IMR-90 (cell line): ENCODE data around the gene PLEKHG7. TPM values are rescaled to one million over a fixed set of nuclear protein-coding genes. Genes with fewer than 3 reads are reported as not detected.

Source experiments
- ATAC-seq: fragments of 200-7000 bp; cut with Tn5 transposase; 2 replicates; pipeline ENCODE4 v1.9.1; 2020; ENCODE audit warnings: low read depth, mild to moderate bottlenecking, moderate library complexity
- BruUV-seq: library from RNA; stranded (reverse); fragments of 400-500 nt; replicated peaks from 2 replicates; lab custom pipeline; 2021; lab: Mats Ljungman, UMichigan
- CTCF ChIA-PET: fragments of 300-600 bp; formaldehyde crosslinking; extraction: SDS; loops from one replicate; lab custom pipeline; 2021; ENCODE audit warnings: antibody characterized with exemption; lab: Yijun Ruan, JAX
- POLR2A ChIA-PET: fragments of 300-600 bp; sonication (Branson Sonifier 250); formaldehyde crosslinking; loops from one replicate; lab custom pipeline; 2022; ENCODE audit warnings: antibody characterized with exemption; ENCODE audit not compliant: unreplicated experiment; lab: Charles Lee
- DNase-seq: peaks from one replicate; pipeline ENCODE4 v3.0.0; 2013
- H2AFZ ChIP-seq: replicated peaks from 2 replicates; pipeline ENCODE3; 2013; ENCODE audit warnings: low read length, mild to moderate bottlenecking; ENCODE audit not compliant: poor library complexity
- H2AK5ac ChIP-seq: 2 replicates; pipeline ENCODE4 v1.6.1; 2013; ENCODE audit warnings: low read depth, low read length, inconsistent platforms
- H2AK9ac ChIP-seq: replicated peaks from 2 replicates; pipeline ENCODE3; 2013; ENCODE audit warnings: mild to moderate bottlenecking, low read depth, low read length, moderate library complexity; ENCODE audit not compliant: poor library complexity
- H2BK120ac ChIP-seq: 2 replicates; pipeline ENCODE4 v1.6.1; 2013; ENCODE audit warnings: low read depth, low read length, inconsistent platforms
- H2BK15ac ChIP-seq: 3 replicates; pipeline ENCODE4 v1.6.1; 2013; ENCODE audit warnings: low read depth, low read length, inconsistent platforms
- H2BK20ac ChIP-seq: 2 replicates; pipeline ENCODE4 v1.6.1; 2013; ENCODE audit warnings: low read depth, mild to moderate bottlenecking, inconsistent platforms, low read length, moderate library complexity
- H2BK5ac ChIP-seq: 2 replicates; pipeline ENCODE4 v1.6.1; 2013; ENCODE audit warnings: mild to moderate bottlenecking, low read depth, low read length, inconsistent platforms; ENCODE audit not compliant: poor library complexity, severe bottlenecking
- H3K14ac ChIP-seq: replicated peaks from 2 replicates; pipeline ENCODE4 v1.6.1; 2013; ENCODE audit warnings: low read depth, low read length, inconsistent platforms
- H3K18ac ChIP-seq: 2 replicates; pipeline ENCODE4 v1.6.1; 2013; ENCODE audit warnings: low read depth, low read length, control low read depth
- H3K23ac ChIP-seq: 2 replicates; pipeline ENCODE4 v1.6.1; 2013; ENCODE audit warnings: low read depth, low read length, inconsistent platforms
- H3K27ac ChIP-seq: 2 replicates; pipeline ENCODE4 v1.5.1; 2013; ENCODE audit warnings: mild to moderate bottlenecking, control low read depth, low read length; ENCODE audit not compliant: insufficient read depth
- H3K27me3 ChIP-seq: 2 replicates; pipeline ENCODE4 v1.6.1; 2013; ENCODE audit warnings: low read length; ENCODE audit not compliant: control insufficient read depth, insufficient read depth
- H3K36me3 ChIP-seq: 2 replicates; pipeline ENCODE4 v1.6.1; 2013; ENCODE audit warnings: low read length, mixed read lengths; ENCODE audit not compliant: control insufficient read depth, insufficient read depth
- H3K4ac ChIP-seq: 2 replicates; pipeline ENCODE4 v1.6.1; 2013; ENCODE audit warnings: low read depth, low read length, inconsistent platforms
- H3K4me1 ChIP-seq: 2 replicates; pipeline ENCODE4 v1.6.1; 2013; ENCODE audit warnings: low read length, mixed read lengths; ENCODE audit not compliant: control insufficient read depth, insufficient read depth
- H3K4me2 ChIP-seq: 2 replicates; pipeline ENCODE4 v1.6.1; 2013; ENCODE audit warnings: low read depth, mild to moderate bottlenecking, control low read depth, low read length, moderate library complexity
- H3K4me3 ChIP-seq: 2 replicates; pipeline ENCODE4 v1.5.1; 2013; ENCODE audit warnings: low read depth, mild to moderate bottlenecking, control low read depth, low read length, moderate library complexity; ENCODE audit not compliant: insufficient read depth
- H3K56ac ChIP-seq: 2 replicates; pipeline ENCODE4 v1.6.1; 2013; ENCODE audit warnings: low read length, inconsistent platforms; ENCODE audit not compliant: insufficient read depth; ENCODE audit errors: extremely low read depth
- H3K79me1 ChIP-seq, 2 experiments: 2 replicates each; pipeline ENCODE4 v1.6.1; 2013; ENCODE audit warnings: low read length in 2 of 2, inconsistent platforms in 1 of 2, low read depth in 1 of 2
- H3K9ac ChIP-seq: 2 replicates; pipeline ENCODE4 v1.6.1; 2013; ENCODE audit warnings: low read depth, low read length, control low read depth
- H3K9me1 ChIP-seq: 2 replicates; pipeline ENCODE4 v1.6.1; 2013; ENCODE audit warnings: low read length, inconsistent platforms; ENCODE audit not compliant: insufficient read depth
- H3K9me3 ChIP-seq: 2 replicates; pipeline ENCODE4 v1.6.1; 2013; ENCODE audit warnings: low read length; ENCODE audit not compliant: control insufficient read depth, insufficient read depth
- H4K20me1 ChIP-seq: 2 replicates; pipeline ENCODE4 v1.6.1; 2013; ENCODE audit warnings: low read length, inconsistent platforms; ENCODE audit not compliant: insufficient read depth
- H4K5ac ChIP-seq: 2 replicates; pipeline ENCODE4 v1.6.1; 2013; ENCODE audit warnings: mild to moderate bottlenecking, low read depth, low read length, control low read depth
- H4K8ac ChIP-seq, 2 experiments: 2 replicates each; pipeline ENCODE4 v1.6.1; 2013; ENCODE audit warnings: low read depth in 2 of 2, low read length in 2 of 2, control low read depth in 1 of 2, inconsistent platforms in 1 of 2
- H4K91ac ChIP-seq: 2 replicates; pipeline ENCODE4 v1.6.1; 2013; ENCODE audit warnings: low read depth, low read length, inconsistent platforms; ENCODE audit not compliant: insufficient read depth
- BHLHE40 ChIP-seq: fragments of 150-350 bp; IDR thresholded peaks from 2 replicates; pipeline ENCODE4 v1.6.1; 2016; ENCODE audit warnings: mild to moderate bottlenecking, low read depth, low read length
- CEBPB ChIP-seq: IDR thresholded peaks from 2 replicates; pipeline ENCODE4 v1.6.1; 2012; ENCODE audit warnings: low read depth, low read length, improper control_type of control experiment
- CHD1 ChIP-seq: IDR thresholded peaks from 2 replicates; pipeline ENCODE4 v1.6.1; 2012; ENCODE audit warnings: low read depth, low read length, improper control_type of control experiment
- FOS ChIP-seq: fragments of 150-350 bp; IDR thresholded peaks from 2 replicates; pipeline ENCODE4 v1.6.1; 2016; ENCODE audit warnings: low read depth, low read length
- MAFK ChIP-seq: IDR thresholded peaks from 2 replicates; pipeline ENCODE4 v1.6.1; 2012; ENCODE audit warnings: low read depth, low read length, improper control_type of control experiment
- MAZ ChIP-seq: IDR thresholded peaks from 2 replicates; pipeline ENCODE4 v1.6.1; 2012; ENCODE audit warnings: low read depth, mild to moderate bottlenecking, low read length, improper control_type of control experiment, moderate library complexity, borderline replicate concordance
- MXI1 ChIP-seq: IDR thresholded peaks from 2 replicates; pipeline ENCODE4 v1.6.1; 2012; ENCODE audit warnings: low read depth, mild to moderate bottlenecking, low read length, moderate library complexity, borderline replicate concordance
- NFE2L2 ChIP-seq: fragments of 150-350 bp; IDR thresholded peaks from 2 replicates; pipeline ENCODE4 v1.6.1; 2016; ENCODE audit warnings: low read depth, mild to moderate bottlenecking, low read length
- POLR2A ChIP-seq: IDR thresholded peaks from 2 replicates; pipeline ENCODE4 v1.6.1; 2012; ENCODE audit warnings: mild to moderate bottlenecking, low read depth, low read length
- RAD21 ChIP-seq: IDR thresholded peaks from 2 replicates; pipeline ENCODE4 v1.6.1; 2012; ENCODE audit warnings: low read length, improper control_type of control experiment
- RCOR1 ChIP-seq: IDR thresholded peaks from 2 replicates; pipeline ENCODE4 v1.6.1; 2012; ENCODE audit warnings: mild to moderate bottlenecking, low read length, improper control_type of control experiment; ENCODE audit not compliant: insufficient replicate concordance
- RFX5 ChIP-seq: IDR thresholded peaks from 2 replicates; pipeline ENCODE4 v1.8.0; 2012; ENCODE audit warnings: low read depth, mild to moderate bottlenecking, low read length, moderate library complexity
- SMC3 ChIP-seq: fragments of 150-350 bp; IDR thresholded peaks from 2 replicates; pipeline ENCODE4 v1.6.1; 2016; ENCODE audit warnings: low read depth, mild to moderate bottlenecking, antibody characterized with exemption, low read length, moderate library complexity
- WGBS, 2 experiments: methylation state at CpG; one replicate each; pipeline versions ENCODE4 v1.1.5 to v1.1.7; 2013; ENCODE audit warnings: missing lambda C conversion rate in 2 of 2; ENCODE audit not compliant: insufficient read length in 1 of 2; ENCODE audit errors: extremely low coverage in 2 of 2; 5-methylcytosine and 5-hydroxymethylcytosine counted together
- dilution Hi-C: fragments of 300-500 bp; cut with HindIII; formaldehyde crosslinking; loops from one replicate; pipeline ENCODE4 v1.14.3; 2018; ENCODE audit warnings: low sequenced_read_pairs; ENCODE audit not compliant: unreplicated experiment
- in situ Hi-C: fragments of 300-500 bp; cut with MboI; formaldehyde crosslinking; loops from 3 replicates; pipeline ENCODE4 v1.14.3; 2019; ENCODE audit warnings: low sequenced_read_pairs, inconsistent platforms, mixed read lengths
- intact Hi-C: fragments of 100-400 bp; cut with micrococcal nuclease; formaldehyde crosslinking; loops from 2 replicates; pipeline ENCODE4 v1.10.0; 2022
- polyA plus RNA-seq, 3 experiments: library from polyadenylated mRNA; depleted of rRNA; stranded (reverse); fragments of >200 nt; gene quantifications; 2 replicates each; pipeline ENCODE4 v1.2.3, GENCODE V29; 2012; ENCODE audit warnings: low replicate concordance in 1 of 3
- total RNA-seq: library from RNA; depleted of rRNA; stranded (reverse); fragments of >200 nt; gene quantifications from 2 replicates; pipeline ENCODE4 v1.2.3, GENCODE V29; 2012
- TF ChIP-seq, protein P1 (sequence below): fragments of 150-350 bp; IDR thresholded peaks from 2 replicates; pipeline ENCODE4 v1.6.1; 2017; ENCODE audit warnings: mild to moderate bottlenecking, antibody characterized with exemption, low read length, low read depth
- TF ChIP-seq, protein P2 (sequence below): conservative IDR thresholded peaks from 2 replicates; pipeline ENCODE4 v1.5.1; 2012; ENCODE audit warnings: mild to moderate bottlenecking, low read depth, low read length, improper control_type of control experiment

PLEKHG7 gene
- total and polyA plus RNA-seq, 2 of the 4 experiments (the other 2 are of a cell fraction), result not detected

DNA sequence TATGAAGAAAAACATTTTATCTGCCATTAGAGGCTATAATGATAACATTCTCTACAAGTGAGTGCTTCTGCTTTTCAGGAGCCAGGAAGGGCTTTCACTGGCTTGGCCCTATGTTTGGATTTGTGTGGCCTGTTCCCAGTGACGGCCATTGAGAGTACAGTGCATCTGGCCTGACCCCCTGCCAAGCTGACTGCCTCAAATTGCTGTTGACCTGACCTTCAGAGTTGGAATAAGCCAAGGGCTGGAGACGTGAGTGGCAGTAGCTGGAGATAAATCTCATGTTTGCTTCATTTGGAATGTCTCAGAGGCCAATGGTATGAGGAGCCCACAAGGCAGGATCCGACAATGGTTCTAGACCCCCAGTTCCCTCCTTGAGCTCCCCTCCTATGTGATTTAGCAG, 28.3 kb upstream of the PLEKHG7 start:
- TF ChIP-seq, protein P1, sequence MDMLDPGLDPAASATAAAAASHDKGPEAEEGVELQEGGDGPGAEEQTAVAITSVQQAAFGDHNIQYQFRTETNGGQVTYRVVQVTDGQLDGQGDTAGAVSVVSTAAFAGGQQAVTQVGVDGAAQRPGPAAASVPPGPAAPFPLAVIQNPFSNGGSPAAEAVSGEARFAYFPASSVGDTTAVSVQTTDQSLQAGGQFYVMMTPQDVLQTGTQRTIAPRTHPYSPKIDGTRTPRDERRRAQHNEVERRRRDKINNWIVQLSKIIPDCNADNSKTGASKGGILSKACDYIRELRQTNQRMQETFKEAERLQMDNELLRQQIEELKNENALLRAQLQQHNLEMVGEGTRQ, result no peak
- TF ChIP-seq CHD1, result no peak
- TF ChIP-seq FOS, result no peak
- no peak for TF ChIP-seq MAFK
- TF ChIP-seq POLR2A, result no peak
- TF ChIP-seq NFE2L2, result no peak
- no peak for TF ChIP-seq CEBPB
- TF ChIP-seq RAD21, result no peak
- no peak for TF ChIP-seq RFX5
- no peak for TF ChIP-seq MAZ
- no peak for TF ChIP-seq BHLHE40
- TF ChIP-seq, protein P2, sequence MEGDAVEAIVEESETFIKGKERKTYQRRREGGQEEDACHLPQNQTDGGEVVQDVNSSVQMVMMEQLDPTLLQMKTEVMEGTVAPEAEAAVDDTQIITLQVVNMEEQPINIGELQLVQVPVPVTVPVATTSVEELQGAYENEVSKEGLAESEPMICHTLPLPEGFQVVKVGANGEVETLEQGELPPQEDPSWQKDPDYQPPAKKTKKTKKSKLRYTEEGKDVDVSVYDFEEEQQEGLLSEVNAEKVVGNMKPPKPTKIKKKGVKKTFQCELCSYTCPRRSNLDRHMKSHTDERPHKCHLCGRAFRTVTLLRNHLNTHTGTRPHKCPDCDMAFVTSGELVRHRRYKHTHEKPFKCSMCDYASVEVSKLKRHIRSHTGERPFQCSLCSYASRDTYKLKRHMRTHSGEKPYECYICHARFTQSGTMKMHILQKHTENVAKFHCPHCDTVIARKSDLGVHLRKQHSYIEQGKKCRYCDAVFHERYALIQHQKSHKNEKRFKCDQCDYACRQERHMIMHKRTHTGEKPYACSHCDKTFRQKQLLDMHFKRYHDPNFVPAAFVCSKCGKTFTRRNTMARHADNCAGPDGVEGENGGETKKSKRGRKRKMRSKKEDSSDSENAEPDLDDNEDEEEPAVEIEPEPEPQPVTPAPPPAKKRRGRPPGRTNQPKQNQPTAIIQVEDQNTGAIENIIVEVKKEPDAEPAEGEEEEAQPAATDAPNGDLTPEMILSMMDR, result no peak
- no peak for TF ChIP-seq RCOR1
- TF ChIP-seq MXI1, result no peak
- no peak for TF ChIP-seq SMC3
- no peak overlapping the region for H3K23ac ChIP-seq
- no peak overlapping the region for H3K56ac ChIP-seq
- no peaks in the 10 kb centered on the region for H3K36me3 ChIP-seq
- no peak overlapping the region for H3K27ac ChIP-seq
- ChIA-PET POLR2A (no interaction called here), CTCF (no interaction called here)
- no peaks in the 10 kb centered on the region for H3K9me3 ChIP-seq
- H3K9me1 ChIP-seq, result no peaks in the 10 kb centered on the region
- no peak overlapping the region for H2AK5ac ChIP-seq
- in situ Hi-C loops, result no loop called here
- H4K5ac ChIP-seq, result no peak overlapping the region
- H3K18ac ChIP-seq, result no peak overlapping the region
- 40% methylated on average over 2 of the region's 3 CpGs; no CpG with 5 or more reads in 1 of the 2 experiments for WGBS, 2 experiments
- H3K4me3 ChIP-seq, result no peak overlapping the region
- no peaks in the 10 kb centered on the region; the same call in 1 of the 2 replicates for H3K27me3 ChIP-seq
- H2BK20ac ChIP-seq, result no peak overlapping the region
- H4K8ac ChIP-seq, result no peak overlapping the region
- dilution Hi-C loops, result no loop called here
- H2AK9ac ChIP-seq, result no peak overlapping the region
- no peak overlapping the region for H2BK5ac ChIP-seq
- no peaks in the 10 kb centered on the region for H3K79me1 ChIP-seq
- H2AFZ ChIP-seq, result no peak overlapping the region
- intact Hi-C loops, result no loop called here
- H3K4ac ChIP-seq, result no peak overlapping the region
- BruUV-seq, result no TSS peak
- H2BK15ac ChIP-seq, result no peak overlapping the region
- no peaks in the 10 kb centered on the region for H3K4me1 ChIP-seq
- no peak overlapping the region for H2BK120ac ChIP-seq
- DNase-seq (no peak), ATAC-seq (no peak)
- no peak overlapping the region for H3K14ac ChIP-seq
- H3K4me2 ChIP-seq, result no peak overlapping the region
- no peak overlapping the region for H3K9ac ChIP-seq
- H4K91ac ChIP-seq, result no peak overlapping the region
- H4K20me1 ChIP-seq, result no peaks in the 10 kb centered on the region
